SK-N-SH (cell line): Measurements from ENCODE around the gene BOK.

Source experiments
- CHD2 ChIP-seq: fragments of 150-350 bp; IDR thresholded peaks from 2 replicates; pipeline ENCODE4 v1.6.1; 2018; ENCODE audit warnings: low read length; ENCODE audit not compliant: partially characterized antibody
- EP300 ChIP-seq, 2 experiments: IDR thresholded peaks; 2 replicates each; pipeline versions ENCODE4 v1.4.0 to v1.6.1; 2012; ENCODE audit warnings: borderline replicate concordance in 1 of 2, low read depth in 1 of 2, low read length in 1 of 2
- FOXM1 ChIP-seq: IDR thresholded peaks from 2 replicates; pipeline ENCODE4 v1.4.0; 2012; ENCODE audit warnings: low read depth, mild to moderate bottlenecking
- GABPA ChIP-seq: IDR thresholded peaks from 2 replicates; pipeline ENCODE4 v1.4.0; 2012; ENCODE audit warnings: low read depth, mild to moderate bottlenecking
- JUND ChIP-seq: IDR thresholded peaks from 2 replicates; pipeline ENCODE4 v1.4.0; 2012
- NFIC ChIP-seq: IDR thresholded peaks from 2 replicates; pipeline ENCODE4 v1.4.0; 2012; ENCODE audit warnings: borderline replicate concordance
- POLR2AphosphoS5 ChIP-seq: IDR thresholded peaks from 2 replicates; pipeline ENCODE4 v1.6.1; 2012; ENCODE audit warnings: low read depth, low read length
- RFX5 ChIP-seq: IDR thresholded peaks from 2 replicates; pipeline ENCODE4 v1.6.1; 2012; ENCODE audit warnings: mild to moderate bottlenecking, improper control_type of control experiment, low read length
- SMC3 ChIP-seq: IDR thresholded peaks from 2 replicates; pipeline ENCODE4 v1.6.1; 2012; ENCODE audit warnings: low read depth, low read length, improper control_type of control experiment
- TAF1 ChIP-seq: IDR thresholded peaks from 2 replicates; pipeline ENCODE4 v1.6.1; 2012; ENCODE audit warnings: low read depth, mild to moderate bottlenecking, low read length, moderate library complexity, borderline replicate concordance
- TEAD4 ChIP-seq: IDR thresholded peaks from 2 replicates; pipeline ENCODE4 v1.4.0; 2012; ENCODE audit warnings: mild to moderate bottlenecking, borderline replicate concordance; ENCODE audit not compliant: insufficient read depth
- YY1 ChIP-seq: IDR thresholded peaks from 2 replicates; pipeline ENCODE4 v1.4.0; 2012; ENCODE audit warnings: low read depth, mild to moderate bottlenecking
- TF ChIP-seq, protein P1 (sequence below): fragments of 200-600 bp; sonication (generic); IDR thresholded peaks from 2 replicates; pipeline ENCODE4 v1.6.1; 2017; ENCODE audit warnings: antibody characterized with exemption, mild to moderate bottlenecking, moderate library complexity
- TF ChIP-seq, protein P2 (sequence below): IDR thresholded peaks from 2 replicates; pipeline ENCODE4 v1.4.0; 2012; ENCODE audit warnings: low read depth, borderline replicate concordance

DNA sequence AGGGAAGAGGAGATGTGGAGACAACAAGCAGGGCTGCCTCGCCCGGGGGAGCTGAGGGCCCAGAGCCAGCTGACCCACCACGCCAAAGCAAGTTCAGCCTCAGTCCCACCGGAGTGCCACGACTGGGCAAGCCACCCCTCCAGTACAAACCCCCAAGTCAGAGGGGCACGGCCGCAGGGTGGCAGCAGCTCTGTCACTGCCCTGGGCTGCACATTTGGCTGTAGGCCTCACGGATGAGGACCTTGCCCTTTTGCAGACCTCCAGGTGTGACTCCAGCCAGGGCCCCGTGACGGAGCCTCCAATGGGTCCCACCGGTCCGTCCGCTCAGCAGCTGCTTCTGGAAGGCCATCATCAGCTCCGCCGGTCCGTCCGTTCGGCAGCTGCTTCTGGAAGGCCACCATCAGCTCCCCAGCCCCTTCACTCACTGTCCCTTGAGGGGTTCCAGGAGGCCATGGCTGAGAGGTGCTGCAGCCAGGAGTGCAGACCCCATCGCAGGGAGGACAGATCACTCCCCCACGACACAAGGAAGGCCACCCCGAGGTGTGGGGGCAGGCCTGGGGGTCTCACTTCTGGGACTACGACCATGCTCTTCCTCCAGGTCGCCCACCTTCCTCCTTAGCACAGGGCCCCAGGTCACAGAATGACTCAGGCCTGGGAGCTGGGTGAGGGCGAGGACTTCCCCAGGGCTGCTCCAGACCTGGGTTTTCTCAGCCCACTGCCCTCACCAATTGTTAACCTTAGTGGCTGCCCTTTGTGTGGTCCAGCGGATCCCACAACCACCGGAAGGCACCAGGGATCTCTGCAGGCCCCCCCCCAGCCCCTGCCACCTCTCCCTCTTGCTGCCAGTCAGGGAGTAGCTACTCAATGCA, 25.6 kb upstream of the BOK start:
- TF ChIP-seq GABPA (no peak), JUND (no peak), CHD2 (no peak), NFIC (no peak), YY1 (no peak), FOXM1 (no peak), TAF1 (no peak), RFX5 (no peak), SMC3 (no peak), POLR2AphosphoS5 (no peak), TEAD4 (no peak), EP300 (IDR thresholded peaks at IDR 0.05; ENCODE audit: borderline replicate concordance in 1 of 2, low read depth in 1 of 2, low read length in 1 of 2) (no peak)
- TF ChIP-seq, protein P1, sequence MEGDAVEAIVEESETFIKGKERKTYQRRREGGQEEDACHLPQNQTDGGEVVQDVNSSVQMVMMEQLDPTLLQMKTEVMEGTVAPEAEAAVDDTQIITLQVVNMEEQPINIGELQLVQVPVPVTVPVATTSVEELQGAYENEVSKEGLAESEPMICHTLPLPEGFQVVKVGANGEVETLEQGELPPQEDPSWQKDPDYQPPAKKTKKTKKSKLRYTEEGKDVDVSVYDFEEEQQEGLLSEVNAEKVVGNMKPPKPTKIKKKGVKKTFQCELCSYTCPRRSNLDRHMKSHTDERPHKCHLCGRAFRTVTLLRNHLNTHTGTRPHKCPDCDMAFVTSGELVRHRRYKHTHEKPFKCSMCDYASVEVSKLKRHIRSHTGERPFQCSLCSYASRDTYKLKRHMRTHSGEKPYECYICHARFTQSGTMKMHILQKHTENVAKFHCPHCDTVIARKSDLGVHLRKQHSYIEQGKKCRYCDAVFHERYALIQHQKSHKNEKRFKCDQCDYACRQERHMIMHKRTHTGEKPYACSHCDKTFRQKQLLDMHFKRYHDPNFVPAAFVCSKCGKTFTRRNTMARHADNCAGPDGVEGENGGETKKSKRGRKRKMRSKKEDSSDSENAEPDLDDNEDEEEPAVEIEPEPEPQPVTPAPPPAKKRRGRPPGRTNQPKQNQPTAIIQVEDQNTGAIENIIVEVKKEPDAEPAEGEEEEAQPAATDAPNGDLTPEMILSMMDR, result no peak
- TF ChIP-seq, protein P2, sequence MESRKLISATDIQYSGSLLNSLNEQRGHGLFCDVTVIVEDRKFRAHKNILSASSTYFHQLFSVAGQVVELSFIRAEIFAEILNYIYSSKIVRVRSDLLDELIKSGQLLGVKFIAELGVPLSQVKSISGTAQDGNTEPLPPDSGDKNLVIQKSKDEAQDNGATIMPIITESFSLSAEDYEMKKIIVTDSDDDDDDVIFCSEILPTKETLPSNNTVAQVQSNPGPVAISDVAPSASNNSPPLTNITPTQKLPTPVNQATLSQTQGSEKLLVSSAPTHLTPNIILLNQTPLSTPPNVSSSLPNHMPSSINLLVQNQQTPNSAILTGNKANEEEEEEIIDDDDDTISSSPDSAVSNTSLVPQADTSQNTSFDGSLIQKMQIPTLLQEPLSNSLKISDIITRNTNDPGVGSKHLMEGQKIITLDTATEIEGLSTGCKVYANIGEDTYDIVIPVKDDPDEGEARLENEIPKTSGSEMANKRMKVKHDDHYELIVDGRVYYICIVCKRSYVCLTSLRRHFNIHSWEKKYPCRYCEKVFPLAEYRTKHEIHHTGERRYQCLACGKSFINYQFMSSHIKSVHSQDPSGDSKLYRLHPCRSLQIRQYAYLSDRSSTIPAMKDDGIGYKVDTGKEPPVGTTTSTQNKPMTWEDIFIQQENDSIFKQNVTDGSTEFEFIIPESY, result no peak
